Measurements from ENCODE around the gene ARPP21.

The ARPP21 gene

GRCh38 chr3:35651426-35651825 lies 12.1 kb downstream of the ARPP21 start:
- H3K9me3 Mint-ChIP-seq: no peaks in the 10 kb centered on the region
- no peaks in the 10 kb centered on the region for H3K36me3 Mint-ChIP-seq (ENCODE audit: low read depth)
- no peak for TF ChIP-seq CTCF (IDR thresholded peaks at IDR 0.05)
- H3K27ac Mint-ChIP-seq: no peak overlapping the region
- H3K4me1 Mint-ChIP-seq: no peaks in the 10 kb centered on the region
- no peaks in the 10 kb centered on the region for H3K27me3 Mint-ChIP-seq (ENCODE audit: low read depth, poor library complexity)
- DNase-seq: no peak
- H3K4me3 Mint-ChIP-seq: no peak overlapping the region

DNA sequence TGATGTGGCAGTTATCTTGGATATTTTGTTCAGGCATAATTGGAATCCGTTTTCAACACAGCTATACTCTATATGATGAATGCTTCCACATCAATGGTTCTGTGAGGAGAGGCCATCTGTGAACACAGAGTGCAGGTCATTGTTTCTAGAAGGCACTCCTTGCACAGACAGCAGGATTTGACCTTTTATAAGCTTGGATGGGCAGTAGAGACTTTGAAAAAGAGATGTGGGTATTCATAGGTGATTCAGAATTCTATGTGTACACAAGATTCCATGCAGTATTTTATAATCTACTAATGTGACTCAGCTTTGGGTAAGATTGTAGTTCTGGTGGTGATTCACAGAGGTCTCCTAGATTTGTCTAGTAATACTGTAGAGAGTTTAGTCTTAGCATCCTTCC lies 12.5 kb downstream of the ARPP21 start:
- TF ChIP-seq CTCF (IDR thresholded peaks at IDR 0.05): no peak
- no peak for DNase-seq
- Mint-ChIP-seq H3K27me3 (ENCODE audit: low read depth, poor library complexity) (no peaks in the 10 kb centered on the region), H3K27ac (no peak overlapping the region), H3K4me3 (no peak overlapping the region), H3K4me1 (no peaks in the 10 kb centered on the region), H3K36me3 (ENCODE audit: low read depth) (no peaks in the 10 kb centered on the region), H3K9me3 (no peaks in the 10 kb centered on the region)

GRCh38 chr3:35653347-35653746 lies 14.0 kb downstream of the ARPP21 start:
- DNase-seq: no peak
- H3K36me3 Mint-ChIP-seq (ENCODE audit: low read depth): no peaks in the 10 kb centered on the region
- no peak for TF ChIP-seq CTCF (IDR thresholded peaks at IDR 0.05)
- H3K9me3 Mint-ChIP-seq: no peaks in the 10 kb centered on the region
- H3K4me3 Mint-ChIP-seq: no peak overlapping the region
- H3K4me1 Mint-ChIP-seq: no peaks in the 10 kb centered on the region
- H3K27ac Mint-ChIP-seq: no peak overlapping the region
- H3K27me3 Mint-ChIP-seq (ENCODE audit: low read depth, poor library complexity): no peaks in the 10 kb centered on the region

- Mint-ChIP-seq H3K27me3 (ENCODE audit: low read depth, poor library complexity) (peaks cover 2% of the 10 kb centered on the region), H3K9me3 (no peaks in the 10 kb centered on the region), H3K4me3 (no peak overlapping the region), H3K27ac (no peak overlapping the region), H3K4me1 (peaks cover 5% of the 10 kb centered on the region), H3K36me3 (ENCODE audit: low read depth) (no peaks in the 10 kb centered on the region)
- DNase-seq: no peak
- no peak for TF ChIP-seq CTCF (IDR thresholded peaks at IDR 0.05)
Observed at GRCh38 chr3:35654476-35654875, 15.2 kb downstream of the ARPP21 start.

GRCh38 chr3:35658686-35659085 lies 19.4 kb downstream of the ARPP21 start:
- no peak for DNase-seq
- Mint-ChIP-seq H3K27me3 (ENCODE audit: low read depth, poor library complexity) (peaks cover 2% of the 10 kb centered on the region), H3K36me3 (ENCODE audit: low read depth) (no peaks in the 10 kb centered on the region), H3K4me3 (no peak overlapping the region), H3K4me1 (peaks cover 5% of the 10 kb centered on the region), H3K27ac (no peak overlapping the region), H3K9me3 (no peaks in the 10 kb centered on the region)
- TF ChIP-seq CTCF (IDR thresholded peaks at IDR 0.05): no peak

GRCh38 chr3:35659768-35660167 lies 20.4 kb downstream of the ARPP21 start:
- no peak for TF ChIP-seq CTCF (IDR thresholded peaks at IDR 0.05)
- no peaks in the 10 kb centered on the region for H3K9me3 Mint-ChIP-seq
- H3K4me1 Mint-ChIP-seq: peaks cover 12% of the 10 kb centered on the region
- H3K27me3 Mint-ChIP-seq (ENCODE audit: low read depth, poor library complexity): peaks cover 2% of the 10 kb centered on the region
- H3K36me3 Mint-ChIP-seq (ENCODE audit: low read depth): no peaks in the 10 kb centered on the region
- no peak overlapping the region for H3K4me3 Mint-ChIP-seq
- DNase-seq: no peak
- H3K27ac Mint-ChIP-seq: no peak overlapping the region

All from nephron progenitor cell (in vitro differentiated cells).